Peyer's patch (tissue), 4 donors: ENCODE data around the gene SPACA5B.

Source experiments
- CTCF ChIP-seq, 6 experiments: fragments of 450-650 bp in 4 of 6; fragments of 200-600 bp in 2 of 6; sonication (generic) in 1 of 6; IDR thresholded peaks; one replicate each; pipeline ENCODE4 v1.5.1; 2017 to 2019; ENCODE audit warnings: antibody characterized with exemption in 6 of 6, mild to moderate bottlenecking in 3 of 6, moderate library complexity in 1 of 6
- POLR2A ChIP-seq, 2 donors: fragments of 450-650 bp; IDR thresholded peaks; one replicate each; pipeline ENCODE4 v1.5.1; 2017; ENCODE audit warnings: antibody characterized with exemption in 2 of 2, mild to moderate bottlenecking in 2 of 2, moderate library complexity in 2 of 2

DNA sequence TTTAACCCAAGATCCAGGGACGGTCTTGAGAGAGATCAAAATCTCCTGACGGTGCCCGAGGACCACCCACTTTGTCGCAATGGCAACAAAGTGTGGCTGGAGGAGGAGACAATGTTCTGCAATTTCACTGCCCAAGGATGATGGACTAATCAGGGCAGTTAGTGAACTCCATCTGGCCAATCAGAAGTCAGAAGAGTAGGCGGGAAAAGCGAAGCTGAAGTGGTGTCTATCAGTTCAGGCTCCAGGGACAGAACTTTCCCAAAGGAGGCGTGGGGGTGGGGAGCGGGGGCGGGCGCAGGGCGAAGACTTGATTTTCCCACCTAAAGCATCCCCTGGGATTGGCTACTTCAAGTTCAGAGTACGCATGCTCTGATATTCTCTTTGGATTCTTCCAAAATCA lies 25.6 kb downstream of the SPACA5B start:
- TF ChIP-seq CTCF (IDR thresholded peaks at IDR 0.05): no peak
- no peak for TF ChIP-seq POLR2A (IDR thresholded peaks at IDR 0.05)
